Measurements from ENCODE around the gene CHN2.

- TF ChIP-seq SP1 (IDR thresholded peaks at IDR 0.05; ENCODE audit: low read depth) (no peak), CTCF (IDR thresholded peaks at IDR 0.05 in 2 of 3, conservative IDR thresholded peaks at IDR 0.05 in 1 of 3; ENCODE audit: borderline replicate concordance in 1 of 3, insufficient read depth in 1 of 3, low read depth in 2 of 3, low read length in 2 of 3) (no peak), EZH2phosphoT487 (IDR thresholded peaks at IDR 0.05; ENCODE audit: borderline replicate concordance) (no peak), ATF3 (IDR thresholded peaks at IDR 0.05) (no peak), FOSL1 (IDR thresholded peaks at IDR 0.05; ENCODE audit: low read depth) (no peak), ZNF274 (IDR thresholded peaks at IDR 0.05; ENCODE audit: low read depth, low read length) (no peak), POLR2A (IDR thresholded peaks at IDR 0.05; ENCODE audit: borderline replicate concordance, extremely low read depth, insufficient read depth, insufficient read length) (no peak), MAX (IDR thresholded peaks at IDR 0.05) (no peak), EZH2 (IDR thresholded peaks at IDR 0.05) (no peak), ELF1 (IDR thresholded peaks at IDR 0.05; ENCODE audit: borderline replicate concordance, low read depth) (no peak), SIN3A (IDR thresholded peaks at IDR 0.05; ENCODE audit: low read depth) (no peak), REST (IDR thresholded peaks at IDR 0.05; ENCODE audit: low read depth) (no peak), POLR2AphosphoS5 (IDR thresholded peaks at IDR 0.05; ENCODE audit: low read depth, low read length) (no peak), ZFX (IDR thresholded peaks at IDR 0.05) (no peak)
Observed at GRCh38 chr7:29208410-29209250, 14.1 kb downstream of the CHN2 start.

All from HCT116 (cell line).